Gastrocnemius medialis (tissue), 4 donors: ENCODE data around the gene ACADVL.

Experiments used
- POLR2A ChIP-seq, 2 donors: fragments of 450-650 bp; IDR thresholded peaks; one replicate each; pipeline ENCODE4 v1.6.1; 2017; ENCODE audit warnings: antibody characterized with exemption in 2 of 2, mild to moderate bottlenecking in 2 of 2, moderate library complexity in 2 of 2
- TF ChIP-seq, protein P1 (sequence below), 5 experiments: fragments of 450-650 bp in 3 of 5; fragments of 200-600 bp in 2 of 5; sonication (generic) in 2 of 5; IDR thresholded peaks in 4 of 5; conservative IDR thresholded peaks in 1 of 5; 1 replicate in 4 of 5; 2 replicates in 1 of 5; pipeline ENCODE4 v1.5.1; 2016 to 2019; ENCODE audit warnings: antibody characterized with exemption in 5 of 5, mild to moderate bottlenecking in 3 of 5, moderate library complexity in 3 of 5

DNA sequence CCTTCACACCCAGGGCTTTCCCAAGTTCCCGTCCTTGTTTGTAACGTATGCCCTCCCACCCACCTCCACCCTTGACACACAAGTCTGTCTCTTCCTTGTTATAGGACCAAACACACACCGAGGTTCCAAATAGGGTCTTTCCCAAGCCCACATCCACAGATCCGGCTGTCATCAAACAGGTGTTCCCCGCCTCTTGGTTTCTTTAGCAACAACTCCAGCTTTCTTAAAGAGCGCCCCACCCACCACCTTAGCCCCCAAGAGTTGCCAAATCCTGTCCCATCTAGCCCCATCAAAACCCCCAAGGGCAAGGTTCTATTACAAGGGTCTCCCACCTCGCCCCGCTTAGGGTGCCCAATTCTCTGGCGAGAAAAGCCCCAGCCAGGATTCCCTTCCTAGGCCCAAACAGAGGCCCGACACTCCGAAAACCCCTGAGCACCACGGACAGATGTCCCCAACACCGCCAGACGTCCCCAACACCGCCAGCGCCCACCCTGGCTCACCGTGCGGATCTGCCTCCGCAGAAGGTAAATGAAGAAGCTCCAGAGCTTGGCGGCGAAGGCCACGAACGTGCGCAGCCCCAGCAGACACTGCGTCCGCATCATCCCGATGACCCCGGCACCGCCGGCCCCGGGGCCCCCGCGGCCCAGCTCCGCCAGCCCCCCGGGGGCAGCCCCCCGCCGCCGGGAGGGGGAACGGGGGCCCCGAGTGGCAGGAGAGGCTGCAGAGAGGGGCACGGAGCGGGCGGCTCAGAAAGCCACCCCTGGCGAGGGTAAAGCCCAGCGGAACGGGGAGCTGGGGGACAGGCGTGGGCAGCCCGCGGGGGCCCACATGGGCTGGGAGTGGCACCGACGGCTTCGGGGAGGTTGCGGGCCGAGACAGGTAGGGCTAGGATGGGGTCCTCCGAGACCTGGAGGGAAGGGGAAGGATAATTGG is 31.2 kb downstream of the ACADVL start:
- TF ChIP-seq, protein P1, sequence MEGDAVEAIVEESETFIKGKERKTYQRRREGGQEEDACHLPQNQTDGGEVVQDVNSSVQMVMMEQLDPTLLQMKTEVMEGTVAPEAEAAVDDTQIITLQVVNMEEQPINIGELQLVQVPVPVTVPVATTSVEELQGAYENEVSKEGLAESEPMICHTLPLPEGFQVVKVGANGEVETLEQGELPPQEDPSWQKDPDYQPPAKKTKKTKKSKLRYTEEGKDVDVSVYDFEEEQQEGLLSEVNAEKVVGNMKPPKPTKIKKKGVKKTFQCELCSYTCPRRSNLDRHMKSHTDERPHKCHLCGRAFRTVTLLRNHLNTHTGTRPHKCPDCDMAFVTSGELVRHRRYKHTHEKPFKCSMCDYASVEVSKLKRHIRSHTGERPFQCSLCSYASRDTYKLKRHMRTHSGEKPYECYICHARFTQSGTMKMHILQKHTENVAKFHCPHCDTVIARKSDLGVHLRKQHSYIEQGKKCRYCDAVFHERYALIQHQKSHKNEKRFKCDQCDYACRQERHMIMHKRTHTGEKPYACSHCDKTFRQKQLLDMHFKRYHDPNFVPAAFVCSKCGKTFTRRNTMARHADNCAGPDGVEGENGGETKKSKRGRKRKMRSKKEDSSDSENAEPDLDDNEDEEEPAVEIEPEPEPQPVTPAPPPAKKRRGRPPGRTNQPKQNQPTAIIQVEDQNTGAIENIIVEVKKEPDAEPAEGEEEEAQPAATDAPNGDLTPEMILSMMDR (IDR thresholded peaks at IDR 0.05 in 4 of 5, conservative IDR thresholded peaks at IDR 0.05 in 1 of 5): no peak
- no peak for TF ChIP-seq POLR2A (IDR thresholded peaks at IDR 0.05)
